Esophagus muscularis mucosa (tissue), 4 donors: ENCODE measurements around the gene PRDM16. TPM values are rescaled to one million over a fixed set of nuclear protein-coding genes. Genes with fewer than 3 reads are reported as not detected.

Source experiments
- DNase-seq: peaks from one replicate; pipeline ENCODE4 v3.0.0-alpha.2; 2017; ENCODE audit errors: extremely low spot score
- H3K27ac ChIP-seq, 4 donors: fragments of 200-600 bp; sonication (generic); replicated peaks in 1 of 4; 1 replicate in 3 of 4; 2 replicates in 1 of 4; pipeline ENCODE4 v1.5.1; 2016 to 2019; ENCODE audit warnings: mild to moderate bottlenecking in 1 of 4
- H3K27me3 ChIP-seq, 4 donors: fragments of 200-600 bp; sonication (generic); one replicate each; pipeline versions ENCODE4 v1.5.1 to v1.6.0; 2016 to 2019
- H3K36me3 ChIP-seq, 4 donors: fragments of 200-600 bp; sonication (generic); one replicate each; pipeline ENCODE4 v1.5.1; 2016 to 2019
- H3K4me1 ChIP-seq, 4 donors: fragments of 200-600 bp; sonication (generic); one replicate each; pipeline ENCODE4 v1.5.1; 2016 to 2019
- H3K4me3 ChIP-seq, 4 donors: fragments of 200-600 bp; sonication (generic); 1 replicate in 2 of 4; 2 replicates in 2 of 4; pipeline ENCODE4 v1.5.1; 2016 to 2019; ENCODE audit warnings: mild to moderate bottlenecking in 4 of 4, moderate library complexity in 1 of 4
- H3K9me3 ChIP-seq, 4 donors: fragments of 200-600 bp; sonication (generic); 1 replicate in 3 of 4; 2 replicates in 1 of 4; pipeline ENCODE4 v1.5.1; 2016 to 2019
- EP300 ChIP-seq: sonication (generic); formaldehyde crosslinking; IDR thresholded peaks from one replicate; pipeline ENCODE4 v1.6.1; 2017; ENCODE audit warnings: antibody characterized with exemption
- POLR2A ChIP-seq: fragments of 450-650 bp; IDR thresholded peaks from one replicate; pipeline ENCODE4 v1.6.1; 2017; ENCODE audit warnings: antibody characterized with exemption, moderate library complexity, mild to moderate bottlenecking, low read depth
- POLR2AphosphoS5 ChIP-seq, 2 donors: sonication (generic); formaldehyde crosslinking; IDR thresholded peaks; one replicate each; pipeline ENCODE4 v1.6.1; 2017; ENCODE audit warnings: antibody characterized with exemption in 2 of 2
- WGBS: methylation state at CpG from one replicate; pipeline ENCODE4 v1.1.5; 2018; 5-methylcytosine and 5-hydroxymethylcytosine counted together
- intact Hi-C: fragments of 100-400 bp; cut with DNase I; formaldehyde crosslinking; loops from one replicate; pipeline ENCODE4 v1.15.1; 2023
- total RNA-seq, 4 donors: library from RNA; depleted of rRNA; stranded (reverse); fragments of >200 nt; gene quantifications; one replicate each; pipeline versions ENCODE4 v1.1.0 to v1.2.1, GENCODE V29; 2016
- TF ChIP-seq, protein P1 (sequence below), 3 experiments: fragments of 200-600 bp in 2 of 3; fragments of 450-650 bp in 1 of 3; sonication (generic) in 2 of 3; IDR thresholded peaks; one replicate each; pipeline ENCODE4 v1.5.1; 2017 to 2019; ENCODE audit warnings: antibody characterized with exemption in 3 of 3, mild to moderate bottlenecking in 2 of 3, moderate library complexity in 1 of 3

Gene PRDM16
- total RNA-seq, 4 donors from 2014 or later: 1.2 to 4.4 (median 2.2) TPM

DNA sequence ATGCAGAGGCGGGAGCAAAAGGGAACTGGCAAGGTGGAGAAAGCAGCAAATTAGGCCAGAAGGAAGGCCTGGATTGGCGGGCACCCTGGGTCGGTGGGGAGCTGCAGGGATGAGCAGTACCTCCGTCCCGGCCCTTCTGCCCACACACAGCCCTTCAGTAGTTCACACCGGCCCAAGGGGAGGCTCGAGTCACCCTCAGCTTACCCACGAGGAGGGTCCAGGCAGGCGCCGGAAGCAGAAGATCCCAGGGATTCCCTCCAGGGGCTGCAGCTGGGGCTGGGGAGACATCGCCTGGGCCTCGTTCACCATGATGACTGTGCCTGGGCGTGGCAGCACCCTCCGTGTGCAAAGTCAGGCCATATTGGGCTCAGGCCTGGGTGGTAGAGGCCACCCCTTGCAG, 190.0 kb downstream of the PRDM16 start:
- H3K4me1 ChIP-seq: peaks cover 0 to 17% (median 16%) of the 10 kb centered on the region in 4 donors
- TF ChIP-seq, protein P1, sequence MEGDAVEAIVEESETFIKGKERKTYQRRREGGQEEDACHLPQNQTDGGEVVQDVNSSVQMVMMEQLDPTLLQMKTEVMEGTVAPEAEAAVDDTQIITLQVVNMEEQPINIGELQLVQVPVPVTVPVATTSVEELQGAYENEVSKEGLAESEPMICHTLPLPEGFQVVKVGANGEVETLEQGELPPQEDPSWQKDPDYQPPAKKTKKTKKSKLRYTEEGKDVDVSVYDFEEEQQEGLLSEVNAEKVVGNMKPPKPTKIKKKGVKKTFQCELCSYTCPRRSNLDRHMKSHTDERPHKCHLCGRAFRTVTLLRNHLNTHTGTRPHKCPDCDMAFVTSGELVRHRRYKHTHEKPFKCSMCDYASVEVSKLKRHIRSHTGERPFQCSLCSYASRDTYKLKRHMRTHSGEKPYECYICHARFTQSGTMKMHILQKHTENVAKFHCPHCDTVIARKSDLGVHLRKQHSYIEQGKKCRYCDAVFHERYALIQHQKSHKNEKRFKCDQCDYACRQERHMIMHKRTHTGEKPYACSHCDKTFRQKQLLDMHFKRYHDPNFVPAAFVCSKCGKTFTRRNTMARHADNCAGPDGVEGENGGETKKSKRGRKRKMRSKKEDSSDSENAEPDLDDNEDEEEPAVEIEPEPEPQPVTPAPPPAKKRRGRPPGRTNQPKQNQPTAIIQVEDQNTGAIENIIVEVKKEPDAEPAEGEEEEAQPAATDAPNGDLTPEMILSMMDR (IDR thresholded peaks at IDR 0.05): no peak
- TF ChIP-seq POLR2A (no peak), POLR2AphosphoS5 (IDR thresholded peaks at IDR 0.05) (no peak), EP300 (no peak)
- H3K36me3 ChIP-seq: no peaks in the 10 kb centered on the region
- no peak overlapping the region for H3K4me3 ChIP-seq
- DNase-seq: no peak
- peaks cover 0 to 26% (median 0%) of the 10 kb centered on the region in 4 donors for H3K27me3 ChIP-seq
- no peaks in the 10 kb centered on the region for H3K9me3 ChIP-seq
- 68% methylated on average over 13 of the region's 14 CpGs for WGBS
- H3K27ac ChIP-seq: no peak overlapping the region
- intact Hi-C loops: no loop called here

DNA sequence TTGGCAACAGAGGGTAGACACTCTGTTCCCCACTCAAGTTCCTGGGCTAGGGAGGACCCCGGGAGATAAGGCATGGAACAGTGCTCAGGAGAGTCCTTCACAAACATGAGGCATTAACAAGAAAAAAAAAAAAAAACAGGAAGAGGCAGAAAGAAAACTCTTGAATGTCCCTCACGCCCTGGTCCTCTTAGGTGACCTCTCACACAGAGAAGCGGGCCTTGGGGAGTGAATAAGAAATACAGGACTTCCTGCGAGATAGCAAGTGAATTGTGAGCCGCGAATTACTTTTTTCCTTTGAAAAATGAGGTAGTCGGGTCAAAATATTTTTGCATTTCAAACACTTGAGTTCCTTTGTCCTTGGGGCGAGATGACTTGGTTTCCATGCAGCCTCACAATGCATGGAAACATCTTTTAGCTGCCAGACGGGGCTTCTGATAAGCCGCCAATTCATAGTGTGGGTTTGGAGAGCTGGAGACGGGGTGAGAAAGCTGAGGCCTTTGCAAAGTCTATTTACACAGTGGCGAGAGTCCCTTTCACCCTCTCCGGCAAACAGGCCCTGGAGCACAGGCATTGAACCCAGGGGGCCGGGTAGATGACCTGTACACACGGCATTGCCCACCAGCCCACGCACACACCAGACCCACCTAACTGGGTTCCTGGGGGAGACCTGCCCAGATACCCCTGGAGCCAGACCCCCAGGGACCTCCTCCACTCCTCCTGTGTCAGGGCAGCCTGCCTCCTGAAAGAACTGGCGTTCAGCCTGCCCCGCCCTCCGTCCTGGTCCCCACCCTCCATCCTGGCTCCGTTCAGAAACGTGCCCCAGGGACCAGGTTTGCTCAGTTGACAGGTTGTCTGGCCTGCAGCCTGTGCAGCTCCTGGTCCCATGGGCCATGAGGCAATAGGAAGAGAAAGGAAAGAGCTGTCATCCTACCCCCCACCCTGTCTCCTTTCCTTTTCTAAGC, 192.3 kb downstream of the PRDM16 start:
- intact Hi-C loops: no loop called here
- 87% methylated on average over 14 of the region's 21 CpGs for WGBS

DNA sequence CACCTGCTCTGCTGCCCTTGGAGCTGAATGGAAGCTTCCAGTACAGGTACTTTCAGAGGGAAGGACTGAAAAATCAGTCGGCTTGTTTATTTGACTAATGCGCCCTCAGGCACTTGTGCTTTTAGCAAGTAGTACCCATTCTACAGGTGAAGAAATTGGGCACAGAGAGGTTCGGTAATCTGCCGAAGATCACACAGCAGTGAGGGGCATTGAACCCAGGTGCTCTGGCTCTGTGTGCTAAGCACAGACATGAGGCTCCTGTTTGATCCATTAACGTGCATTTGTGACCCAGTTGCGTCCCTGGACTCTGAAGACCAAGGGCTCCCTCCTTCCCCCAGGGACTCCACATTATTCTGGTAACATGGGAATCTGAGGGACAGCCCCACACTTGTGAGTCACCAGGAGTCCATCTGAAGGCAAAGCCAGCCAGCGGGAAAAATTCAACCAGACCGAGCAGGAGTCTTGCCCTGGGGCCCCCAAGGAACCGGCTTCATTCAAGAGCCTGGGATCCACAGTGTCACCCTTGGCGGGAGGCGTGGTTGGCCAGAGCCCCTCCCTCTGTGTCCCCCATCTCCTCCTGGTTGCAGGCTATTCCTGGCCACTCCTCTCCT, 193.1 kb downstream of the PRDM16 start:
- TF ChIP-seq, protein P1 (IDR thresholded peaks at IDR 0.05): no peak
- TF ChIP-seq POLR2A: no peak
- TF ChIP-seq POLR2AphosphoS5 (IDR thresholded peaks at IDR 0.05): no peak
- TF ChIP-seq EP300: no peak
- no peak overlapping the region for H3K27ac ChIP-seq
- H3K4me3 ChIP-seq: no peak overlapping the region
- WGBS: 83% methylated on average over 6 of the region's 11 CpGs
- intact Hi-C loops: no loop called here
- H3K27me3 ChIP-seq: peaks cover 0 to 55% (median 0%) of the 10 kb centered on the region in 4 donors
- H3K9me3 ChIP-seq: no peaks in the 10 kb centered on the region
- H3K4me1 ChIP-seq: peaks cover 0 to 17% (median 16%) of the 10 kb centered on the region in 4 donors
- DNase-seq: no peak
- no peaks in the 10 kb centered on the region for H3K36me3 ChIP-seq

More for the DNA sequence above, 192.3 kb downstream of the PRDM16 start:
- no peak for DNase-seq
- peaks cover 0 to 17% (median 16%) of the 10 kb centered on the region in 4 donors for H3K4me1 ChIP-seq
- peaks cover 0 to 48% (median 0%) of the 10 kb centered on the region in 4 donors for H3K27me3 ChIP-seq
- no peaks in the 10 kb centered on the region for H3K9me3 ChIP-seq
- TF ChIP-seq, protein P1 (IDR thresholded peaks at IDR 0.05): no peak
- TF ChIP-seq POLR2AphosphoS5 (IDR thresholded peaks at IDR 0.05): no peak
- no peak for TF ChIP-seq EP300
- no peak for TF ChIP-seq POLR2A
- H3K36me3 ChIP-seq: no peaks in the 10 kb centered on the region
- H3K27ac ChIP-seq: no peak overlapping the region
- H3K4me3 ChIP-seq: no peak overlapping the region

DNA sequence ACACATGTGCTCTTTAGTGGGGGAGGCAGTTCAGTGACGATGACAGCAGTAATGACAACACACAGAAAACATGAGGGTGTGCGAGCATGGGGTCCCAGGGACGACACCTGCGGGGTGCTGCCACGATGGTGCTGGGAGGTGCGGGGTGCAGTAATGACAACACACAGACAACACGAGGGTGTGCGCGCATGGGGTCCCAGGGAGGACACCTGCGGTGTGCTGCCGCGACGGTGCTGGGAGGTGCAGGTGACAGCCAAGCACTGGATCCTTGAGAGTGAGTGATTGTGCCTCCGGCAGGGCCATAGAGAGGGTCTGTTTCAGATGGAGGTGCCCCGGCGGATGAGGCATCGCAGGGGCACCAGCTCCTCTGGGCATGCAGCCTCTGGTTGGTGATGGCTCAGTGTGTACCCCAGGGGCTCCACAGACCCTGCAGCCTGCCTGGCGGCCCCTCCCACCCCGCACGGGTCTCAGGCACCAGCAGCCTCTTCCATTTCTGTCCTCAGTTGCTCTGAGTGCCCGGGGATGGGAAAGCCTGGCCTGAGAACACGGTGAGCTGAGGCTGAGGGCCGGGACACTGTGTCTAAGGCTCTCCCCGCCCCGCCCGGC, 193.8 kb downstream of the PRDM16 start:
- intact Hi-C loops: no loop called here
- 83% methylated on average over 24 of the region's 26 CpGs for WGBS
- no peak for DNase-seq
- Histone ChIP-seq H3K9me3 (no peaks in the 10 kb centered on the region), H3K4me3 (no peak overlapping the region), H3K27me3 (peaks cover 0 to 62% (median 0%) of the 10 kb centered on the region in 4 donors), H3K36me3 (no peaks in the 10 kb centered on the region), H3K4me1 (peaks cover 0 to 14% (median 14%) of the 10 kb centered on the region in 4 donors), H3K27ac (no peak overlapping the region)
- TF ChIP-seq EP300 (no peak), POLR2A (no peak), POLR2AphosphoS5 (IDR thresholded peaks at IDR 0.05) (no peak)
- TF ChIP-seq, protein P1 (IDR thresholded peaks at IDR 0.05): no peak
